ENCODE results near the gene RTRAF. TPM values are rescaled to one million over a fixed set of nuclear protein-coding genes. Genes with fewer than 3 reads are reported as not detected.
A peak's percentile ranks its signal among the peaks of the same experiment; 100 is the strongest.

RTRAF gene
- total and polyA plus RNA-seq, 2 experiments from 2014 or later, result 60.6 to 309 TPM

GRCh38 chr14:52026017-52026660, 36.8 kb downstream of the RTRAF start:
- Histone ChIP-seq H3K36me3 (peaks cover 37% of the 10 kb centered on the region), H3K27ac (peak overlapping the region; percentile 83), H3K27me3 (no peaks in the 10 kb centered on the region), H3K4me3 (no peak overlapping the region), H3K9me3 (ENCODE audit: low read depth) (no peaks in the 10 kb centered on the region), H3K4me1 (ENCODE audit: low read depth) (peaks cover 30% of the 10 kb centered on the region)
- DNase-seq (ENCODE audit: low read depth in 1 of 2, low spot score in 1 of 2), result peak in 1 of 2 donors; percentile 47
- no peak for TF ChIP-seq CTCF (IDR thresholded peaks at IDR 0.05; ENCODE audit: low read depth, low read length)

DNA sequence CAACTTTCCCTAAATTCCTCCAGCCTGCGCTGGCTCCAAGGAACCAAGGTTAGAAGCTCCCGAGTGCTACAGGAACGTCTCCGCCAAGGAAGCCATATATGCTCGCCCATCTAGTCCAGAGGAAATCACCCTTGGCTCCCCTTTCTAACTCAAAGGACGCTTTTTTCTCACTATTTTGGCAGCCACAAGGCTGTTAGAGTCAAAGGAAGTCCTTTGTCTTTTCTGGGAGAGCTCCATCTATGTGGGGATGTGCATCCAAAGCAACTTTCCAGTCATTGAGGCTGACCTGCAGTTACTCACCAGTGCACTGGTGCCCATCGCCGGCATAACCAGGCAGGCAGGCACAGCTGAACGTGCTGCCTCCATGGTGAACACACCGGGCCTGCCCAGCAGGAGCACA, 37.6 kb downstream of the RTRAF start:
- H3K27me3 ChIP-seq, result no peaks in the 10 kb centered on the region
- no peak overlapping the region for H3K4me3 ChIP-seq
- no peaks in the 10 kb centered on the region for H3K9me3 ChIP-seq (ENCODE audit: low read depth)
- H3K36me3 ChIP-seq, result peaks cover 38% of the 10 kb centered on the region
- no peak for TF ChIP-seq CTCF (IDR thresholded peaks at IDR 0.05; ENCODE audit: low read depth, low read length)
- peak overlapping the region; percentile 83 for H3K27ac ChIP-seq
- DNase-seq (ENCODE audit: low read depth in 1 of 2, low spot score in 1 of 2), result no peak
- peaks cover 23% of the 10 kb centered on the region for H3K4me1 ChIP-seq (ENCODE audit: low read depth)

GRCh38 chr14:52029881-52030280, 40.5 kb downstream of the RTRAF start:
- DNase-seq (ENCODE audit: low read depth in 1 of 2, low spot score in 1 of 2), result peak in 1 of 2 donors; percentile 62
- no peak for TF ChIP-seq CTCF (IDR thresholded peaks at IDR 0.05; ENCODE audit: low read depth, low read length)
- Histone ChIP-seq H3K27ac (peak overlapping the region; percentile 65), H3K4me1 (ENCODE audit: low read depth) (peaks cover 16% of the 10 kb centered on the region), H3K9me3 (ENCODE audit: low read depth) (no peaks in the 10 kb centered on the region), H3K4me3 (no peak overlapping the region), H3K27me3 (no peaks in the 10 kb centered on the region), H3K36me3 (peaks cover 39% of the 10 kb centered on the region)

DNA sequence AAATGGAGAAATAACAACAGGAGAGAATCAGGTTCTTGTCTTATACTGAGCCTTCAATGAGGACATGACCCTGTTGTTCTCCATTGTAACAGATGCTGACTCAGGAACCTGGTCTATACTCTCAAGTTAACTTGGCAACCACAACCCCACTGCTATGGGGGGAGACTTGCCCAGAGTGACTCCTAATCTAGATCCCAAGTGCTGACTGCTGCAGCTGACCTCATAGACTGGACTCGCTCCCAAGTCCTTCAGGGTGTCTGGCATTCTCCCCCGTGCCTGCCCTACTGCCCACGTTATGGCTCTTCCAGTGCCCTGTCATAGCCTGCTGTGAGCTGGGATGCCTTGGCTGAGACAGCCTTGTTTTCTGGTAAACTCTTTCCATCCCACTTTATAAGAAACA, 42.4 kb downstream of the RTRAF start:
- no peaks in the 10 kb centered on the region for H3K4me1 ChIP-seq (ENCODE audit: low read depth)
- TF ChIP-seq CTCF (IDR thresholded peaks at IDR 0.05; ENCODE audit: low read depth, low read length), result no peak
- H3K4me3 ChIP-seq, result no peak overlapping the region
- H3K36me3 ChIP-seq, result peaks cover 49% of the 10 kb centered on the region
- H3K9me3 ChIP-seq (ENCODE audit: low read depth), result no peaks in the 10 kb centered on the region
- no peaks in the 10 kb centered on the region for H3K27me3 ChIP-seq
- DNase-seq (ENCODE audit: low read depth in 1 of 2, low spot score in 1 of 2), result peak in 1 of 2 donors; percentile 97
- peak overlapping the region; percentile 36 for H3K27ac ChIP-seq

DNA sequence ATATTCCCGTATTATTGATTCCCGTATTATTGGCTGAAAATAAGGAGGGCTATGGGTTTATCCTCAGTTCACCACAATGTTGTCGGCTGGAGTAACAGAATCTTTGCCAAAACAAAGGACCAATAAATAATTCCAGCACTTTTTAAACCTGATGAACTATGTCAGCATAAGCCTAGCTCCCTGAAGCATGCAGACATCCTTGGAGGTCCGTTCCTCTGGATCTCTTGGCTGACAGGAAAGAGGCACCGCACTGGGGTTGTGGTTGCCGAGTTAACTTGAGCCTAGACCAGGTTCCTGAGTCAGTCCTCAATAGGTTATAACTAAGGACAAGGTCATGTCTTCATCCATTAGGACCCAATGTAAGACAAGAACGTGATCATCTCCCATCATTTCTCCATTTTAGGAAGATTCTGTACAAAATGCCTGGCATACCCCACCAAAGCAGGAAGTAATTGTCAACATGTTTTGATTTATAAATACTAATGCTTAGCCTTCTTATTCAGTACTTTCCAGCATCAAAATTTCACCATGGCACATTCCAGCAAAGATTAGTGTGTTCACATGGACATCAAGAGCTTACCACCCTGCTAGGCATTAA, 43.0 kb downstream of the RTRAF start:
- Histone ChIP-seq H3K4me3 (no peak overlapping the region), H3K9me3 (ENCODE audit: low read depth) (no peaks in the 10 kb centered on the region), H3K4me1 (ENCODE audit: low read depth) (no peaks in the 10 kb centered on the region), H3K36me3 (peaks cover 49% of the 10 kb centered on the region), H3K27me3 (no peaks in the 10 kb centered on the region), H3K27ac (peak overlapping the region; percentile 36)
- DNase-seq (ENCODE audit: low read depth in 1 of 2, low spot score in 1 of 2), result peak in 1 of 2 donors; percentile 78
- no peak for TF ChIP-seq CTCF (IDR thresholded peaks at IDR 0.05; ENCODE audit: low read depth, low read length)

All from cardiac muscle cell (in vitro differentiated cells and primary cell).